Measurements from ENCODE around the gene MAST1.

DNA sequence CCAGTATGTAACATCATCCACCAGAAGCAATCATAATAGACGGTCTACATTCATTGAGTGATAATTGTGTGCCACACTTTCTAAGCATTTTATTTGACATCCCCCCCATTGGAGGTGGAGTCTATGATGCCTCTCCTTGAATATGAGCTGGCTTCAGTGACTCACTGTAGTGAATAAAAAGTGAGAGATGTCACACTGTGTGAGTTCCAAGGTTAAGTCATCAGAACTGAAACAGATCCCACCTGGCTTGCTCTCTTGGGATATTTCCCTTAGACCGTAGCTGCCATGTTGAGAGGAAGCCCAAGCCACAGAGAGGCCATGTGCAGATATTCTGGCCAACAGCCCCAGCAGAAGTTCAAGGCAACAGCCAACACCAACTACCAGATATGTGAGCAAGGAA lies 16.6 kb upstream of the MAST1 start:
- TF ChIP-seq, protein P1, sequence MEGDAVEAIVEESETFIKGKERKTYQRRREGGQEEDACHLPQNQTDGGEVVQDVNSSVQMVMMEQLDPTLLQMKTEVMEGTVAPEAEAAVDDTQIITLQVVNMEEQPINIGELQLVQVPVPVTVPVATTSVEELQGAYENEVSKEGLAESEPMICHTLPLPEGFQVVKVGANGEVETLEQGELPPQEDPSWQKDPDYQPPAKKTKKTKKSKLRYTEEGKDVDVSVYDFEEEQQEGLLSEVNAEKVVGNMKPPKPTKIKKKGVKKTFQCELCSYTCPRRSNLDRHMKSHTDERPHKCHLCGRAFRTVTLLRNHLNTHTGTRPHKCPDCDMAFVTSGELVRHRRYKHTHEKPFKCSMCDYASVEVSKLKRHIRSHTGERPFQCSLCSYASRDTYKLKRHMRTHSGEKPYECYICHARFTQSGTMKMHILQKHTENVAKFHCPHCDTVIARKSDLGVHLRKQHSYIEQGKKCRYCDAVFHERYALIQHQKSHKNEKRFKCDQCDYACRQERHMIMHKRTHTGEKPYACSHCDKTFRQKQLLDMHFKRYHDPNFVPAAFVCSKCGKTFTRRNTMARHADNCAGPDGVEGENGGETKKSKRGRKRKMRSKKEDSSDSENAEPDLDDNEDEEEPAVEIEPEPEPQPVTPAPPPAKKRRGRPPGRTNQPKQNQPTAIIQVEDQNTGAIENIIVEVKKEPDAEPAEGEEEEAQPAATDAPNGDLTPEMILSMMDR (IDR thresholded peaks at IDR 0.05 in 8 of 11, conservative IDR thresholded peaks at IDR 0.05 in 3 of 11), result no peak
- no peak for TF ChIP-seq POLR2A (IDR thresholded peaks at IDR 0.05)
- no peak for TF ChIP-seq POLR2AphosphoS5 (IDR thresholded peaks at IDR 0.05)

Measured in spleen (tissue), 7 donors.